ENCODE measurements around the gene SYNPO. TPM values are rescaled to one million over a fixed set of nuclear protein-coding genes. Genes with fewer than 3 reads are reported as not detected.

The SYNPO gene
- polyA plus RNA-seq, 1 of the 3 experiments (the other 2 are of a cell fraction): 5.1 TPM

GRCh38 chr5:150599917-150600511, 40.4 kb upstream of the SYNPO start:
- peak; percentile 86 for DNase-seq
- peak overlapping the region; percentile 70 for H3K9ac ChIP-seq
- peak overlapping the region; percentile 84 for H3K4me2 ChIP-seq
- H3K4me1 ChIP-seq (ENCODE audit: control insufficient read depth in 1 of 2, insufficient read depth in 2 of 2, low read depth in 1 of 2, low read length in 1 of 2): peaks cover 37 to 85% of the 10 kb centered on the region in 2 experiments
- WGBS (ENCODE audit: low lambda C conversion rate): 34% methylated on average over 8 of the region's 11 CpGs
- H3F3A ChIP-seq (replicated peaks; ENCODE audit: insufficient read depth): no peaks in the 10 kb centered on the region
- H3K27me3 ChIP-seq (ENCODE audit: insufficient read depth): no peaks in the 10 kb centered on the region
- no peaks in the 10 kb centered on the region for H3K9me2 ChIP-seq
- H3K36me3 ChIP-seq (replicated peaks in 1 of 2; ENCODE audit: control insufficient read depth in 1 of 2, insufficient read depth in 2 of 2, low read length in 1 of 2): no peaks in the 10 kb centered on the region
- POLR2A ChIA-PET: interaction anchor here (0.6 to 2.4 kb wide), 5 partner anchors 16 to 101 kb away, joined by 3 to 14 read pairs (median 5); partner anchors contain the start of gene RBM22
- H3K9me3 ChIP-seq: no peaks in the 10 kb centered on the region
- peak overlapping the region; percentile 85 to 99 for H3K27ac ChIP-seq (ENCODE audit: low read depth in 2 of 2, low read length in 1 of 2)
- TF ChIP-seq NRF1 (IDR thresholded peaks at IDR 0.05; ENCODE audit: low read depth, low read length): no peak
- TF ChIP-seq FOXM1 (IDR thresholded peaks at IDR 0.05; ENCODE audit: low read depth): no peak
- peak in 1 of 2 experiments; percentile 21; a peak in 1 of 4 replicates for TF ChIP-seq EP300 (IDR thresholded peaks at IDR 0.05; ENCODE audit: borderline replicate concordance in 1 of 2, low read depth in 1 of 2, low read length in 1 of 2)
- TF ChIP-seq POLR2AphosphoS5 (IDR thresholded peaks at IDR 0.05; ENCODE audit: low read depth, low read length): peak; percentile 46; the same call in 1 of the 2 replicates
- TF ChIP-seq USF2 (IDR thresholded peaks at IDR 0.05; ENCODE audit: borderline replicate concordance, low read depth, low read length): no peak
- no peak for TF ChIP-seq USF1 (IDR thresholded peaks at IDR 0.05; ENCODE audit: borderline replicate concordance, low read depth)
- no peak for TF ChIP-seq MXI1 (IDR thresholded peaks at IDR 0.05; ENCODE audit: low read depth, low read length)
- TF ChIP-seq NFIC (IDR thresholded peaks at IDR 0.05; ENCODE audit: borderline replicate concordance): peak; percentile 93
- TF ChIP-seq GATA2 (CRISPR knock-in tag; IDR thresholded peaks at IDR 0.05): no peak
- no peak for TF ChIP-seq RCOR1 (IDR thresholded peaks at IDR 0.05; ENCODE audit: low read length)
- TF ChIP-seq TCF12 (IDR thresholded peaks at IDR 0.05): peak; percentile 64
- TF ChIP-seq CHD2 (IDR thresholded peaks at IDR 0.05; ENCODE audit: low read length, partially characterized antibody): no peak
- 0 out of 2 replicates have a peak, but pooled peaks have one; percentile 32 for TF ChIP-seq FOXJ3 (CRISPR knock-in tag; IDR thresholded peaks at IDR 0.05)
- TF ChIP-seq GABPA (IDR thresholded peaks at IDR 0.05; ENCODE audit: low read depth): no peak
- 0 out of 2 replicates have a peak, but pooled peaks have one; percentile 17 for TF ChIP-seq TEAD4 (IDR thresholded peaks at IDR 0.05; ENCODE audit: borderline replicate concordance, insufficient read depth)
- TF ChIP-seq RAD21 (IDR thresholded peaks at IDR 0.05; ENCODE audit: low read length): no peak
- TF ChIP-seq CTCF (IDR thresholded peaks at IDR 0.05): no peak
- no peak for TF ChIP-seq MEF2A (IDR thresholded peaks at IDR 0.05; ENCODE audit: borderline replicate concordance, low read depth)
- no peak for TF ChIP-seq SIN3A (IDR thresholded peaks at IDR 0.05; ENCODE audit: borderline replicate concordance, low read depth, low read length)
- TF ChIP-seq TAF1 (IDR thresholded peaks at IDR 0.05; ENCODE audit: borderline replicate concordance, low read depth, low read length): peak; percentile 22; the same call in 1 of the 2 replicates
- peak overlapping the region; percentile 38; a peak in 3 of 4 replicates for H3K4me3 ChIP-seq (ENCODE audit: low read depth in 2 of 2, low read length in 1 of 2)
- H3K79me2 ChIP-seq (ENCODE audit: insufficient read depth): no peaks in the 10 kb centered on the region
- H4K20me1 ChIP-seq (ENCODE audit: insufficient read depth): no peaks in the 10 kb centered on the region
- CTCF ChIA-PET: interaction anchor here (1.4 to 4.2 kb wide), 5 partner anchors 9 to 39 kb away, joined by 3 to 22 read pairs (median 7); no protein-coding TSS in a partner anchor
- H2AFZ ChIP-seq (ENCODE audit: low read depth): peak overlapping the region; percentile 26; the same call in 1 of the 2 replicates

Measured in SK-N-SH (cell line).